Activated naive CD8-positive, alpha-beta T cell treated with anti-CD3 and anti-CD28 coated beads for 36 hours (primary cell): Measurements from ENCODE around the gene OR2A12. TPM values are rescaled to one million over a fixed set of nuclear protein-coding genes. Genes with fewer than 3 reads are reported as not detected.
A peak's percentile ranks its signal among the peaks of the same experiment; 100 is the strongest.
"Not testable (repeated sequence)": the region's sequence is repeated elsewhere in the genome, so short reads cannot be mapped to it uniquely, and the experiment has no call there.

ENCODE experiments used
- DNase-seq: peaks from one replicate; pipeline ENCODE4 v3.0.0; 2021
- H3K27ac Mint-ChIP-seq: one replicate; pipeline ENCODE4 v1.8.0; 2022; ENCODE audit warnings: mild to moderate bottlenecking, moderate library complexity, mixed read lengths
- H3K27me3 Mint-ChIP-seq: one replicate; pipeline ENCODE4 v1.8.0; 2022; ENCODE audit warnings: mild to moderate bottlenecking, mixed read lengths
- H3K36me3 Mint-ChIP-seq: one replicate; pipeline ENCODE4 v1.8.0; 2021; ENCODE audit warnings: mild to moderate bottlenecking, mixed read lengths
- H3K4me1 Mint-ChIP-seq: one replicate; pipeline ENCODE4 v1.8.0; 2021; ENCODE audit warnings: mixed read lengths
- H3K4me3 Mint-ChIP-seq: one replicate; pipeline ENCODE4 v1.8.0; 2022; ENCODE audit warnings: mild to moderate bottlenecking, moderate library complexity, mixed read lengths
- H3K9me3 Mint-ChIP-seq: one replicate; pipeline ENCODE4 v1.8.0; 2022; ENCODE audit warnings: mixed read lengths
- total RNA-seq, 2 experiments: library from RNA; stranded (reverse); gene quantifications; one replicate each; pipeline ENCODE4 v1.2.3, GENCODE V29; 2021

Gene OR2A12
- total RNA-seq, 2 experiments from 2014 or later: not detected

GRCh38 chr7:144098776-144099175 is 12.7 kb downstream of the OR2A12 start:
- DNase-seq: no peak
- peaks cover 4% of the 10 kb centered on the region for H3K27me3 Mint-ChIP-seq
- peaks cover 2% of the 10 kb centered on the region for H3K4me1 Mint-ChIP-seq
- H3K9me3 Mint-ChIP-seq: no peaks in the 10 kb centered on the region
- no peaks in the 10 kb centered on the region for H3K36me3 Mint-ChIP-seq
- H3K4me3 Mint-ChIP-seq: no peak overlapping the region
- H3K27ac Mint-ChIP-seq: no peak overlapping the region

DNA sequence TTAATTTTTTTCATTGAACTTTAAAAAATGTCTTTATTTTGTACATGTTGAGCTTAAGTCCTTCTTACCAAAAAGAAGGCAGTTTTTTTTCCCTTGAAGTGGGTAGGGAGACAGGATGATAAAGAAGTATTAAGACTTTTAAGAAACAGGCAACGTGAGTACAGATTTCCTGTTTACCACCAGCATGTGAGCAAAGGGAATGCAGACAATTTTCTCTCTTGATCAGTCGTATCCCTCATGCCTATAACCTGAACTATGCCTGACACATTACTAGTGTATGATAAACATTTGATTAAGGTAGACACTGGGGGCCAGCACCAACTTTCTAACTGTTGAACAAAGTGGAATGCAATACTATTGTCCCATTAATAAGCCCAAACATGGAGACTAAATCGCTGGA is 14.5 kb downstream of the OR2A12 start:
- no peak overlapping the region for H3K4me3 Mint-ChIP-seq
- no peak overlapping the region for H3K27ac Mint-ChIP-seq
- H3K27me3 Mint-ChIP-seq: peaks cover 4% of the 10 kb centered on the region
- DNase-seq: no peak
- H3K36me3 Mint-ChIP-seq: no peaks in the 10 kb centered on the region
- H3K9me3 Mint-ChIP-seq: no peaks in the 10 kb centered on the region
- peaks cover 2% of the 10 kb centered on the region for H3K4me1 Mint-ChIP-seq

DNA sequence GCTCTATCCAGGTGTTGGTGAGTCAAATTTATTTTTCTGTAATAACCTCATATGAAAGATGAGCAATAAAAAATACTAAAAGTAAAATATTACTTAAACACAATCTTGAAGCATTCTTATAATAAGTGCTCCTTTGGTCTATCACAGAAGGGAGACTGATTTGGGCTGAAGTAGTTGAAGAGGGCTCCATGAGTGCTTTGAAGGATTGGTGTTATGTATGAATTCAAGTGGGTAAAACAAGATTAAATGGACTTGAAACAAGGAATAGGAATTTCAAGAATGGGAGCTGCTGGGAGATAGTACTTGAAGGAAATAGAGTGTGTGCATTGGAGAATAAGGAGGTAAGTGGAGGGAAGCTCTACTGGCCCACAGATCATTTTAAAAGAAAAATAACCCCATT is 16.0 kb downstream of the OR2A12 start:
- DNase-seq: no peak
- Mint-ChIP-seq H3K9me3 (no peaks in the 10 kb centered on the region), H3K27ac (no peak overlapping the region), H3K36me3 (no peaks in the 10 kb centered on the region), H3K27me3 (peaks cover 4% of the 10 kb centered on the region), H3K4me3 (no peak overlapping the region), H3K4me1 (peaks cover 2% of the 10 kb centered on the region)

- Mint-ChIP-seq H3K27ac (no peak overlapping the region), H3K27me3 (peaks cover 4% of the 10 kb centered on the region), H3K36me3 (no peaks in the 10 kb centered on the region), H3K9me3 (no peaks in the 10 kb centered on the region), H3K4me1 (peaks cover 2% of the 10 kb centered on the region), H3K4me3 (no peak overlapping the region)
- DNase-seq: no peak
Measured at GRCh38 chr7:144105211-144105610, 19.1 kb downstream of the OR2A12 start.

GRCh38 chr7:144109283-144109682 is 23.2 kb downstream of the OR2A12 start, which contains the start of gene OR2A2:
Gene OR2A2, plus strand, starts transcription at chr7:144109583. Its CDS starts 0 bp downstream, at chr7:144109583.
- no peaks in the 10 kb centered on the region for H3K36me3 Mint-ChIP-seq
- no peak within 1 kb of the TSS for H3K27ac Mint-ChIP-seq
- H3K4me1 Mint-ChIP-seq: no peaks in the 10 kb centered on the region
- DNase-seq: no peak
- no peak within 1 kb of the TSS for H3K4me3 Mint-ChIP-seq
- peaks cover 10% of the 10 kb centered on the region for H3K27me3 Mint-ChIP-seq
- H3K9me3 Mint-ChIP-seq: no peaks in the 10 kb centered on the region

GRCh38 chr7:144110272-144110671 is 24.2 kb downstream of the OR2A12 start:
- Mint-ChIP-seq H3K27ac (no peak overlapping the region), H3K27me3 (peaks cover 10% of the 10 kb centered on the region), H3K4me3 (no peak overlapping the region), H3K4me1 (no peaks in the 10 kb centered on the region), H3K36me3 (no peaks in the 10 kb centered on the region), H3K9me3 (no peaks in the 10 kb centered on the region)
- DNase-seq: no peak

- Mint-ChIP-seq H3K27ac (no peak overlapping the region), H3K4me3 (no peak overlapping the region), H3K36me3 (no peaks in the 10 kb centered on the region), H3K4me1 (no peaks in the 10 kb centered on the region), H3K9me3 (no peaks in the 10 kb centered on the region), H3K27me3 (peaks cover 10% of the 10 kb centered on the region)
- DNase-seq: no peak
Measured at GRCh38 chr7:144113651-144114050, 27.6 kb downstream of the OR2A12 start.

DNA sequence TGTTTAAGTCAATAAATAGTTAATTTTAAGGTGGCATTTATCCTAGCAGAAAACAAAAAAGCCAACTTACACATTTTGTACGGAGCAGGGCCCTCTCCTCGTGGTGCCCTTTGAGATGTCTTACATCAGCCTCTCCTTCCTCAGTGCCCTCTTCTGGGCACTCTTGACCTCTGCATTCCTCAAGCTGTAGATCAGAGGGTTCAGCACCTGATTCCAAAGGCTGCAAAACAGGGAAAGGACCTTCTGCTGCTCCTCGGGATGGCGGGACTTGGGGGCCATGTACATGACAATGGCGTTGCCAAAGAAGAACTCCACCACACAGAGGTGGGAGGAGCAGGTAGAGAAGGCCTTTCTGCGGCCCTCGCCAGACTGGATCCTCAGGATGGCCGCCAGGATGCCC is 32.3 kb downstream of the OR2A12 start:
- Mint-ChIP-seq H3K9me3 (no peaks in the 10 kb centered on the region), H3K27ac (no peak overlapping the region), H3K4me3 (no peak overlapping the region), H3K4me1 (no peaks in the 10 kb centered on the region), H3K36me3 (no peaks in the 10 kb centered on the region), H3K27me3 (peaks cover 8% of the 10 kb centered on the region)
- no peak for DNase-seq

DNA sequence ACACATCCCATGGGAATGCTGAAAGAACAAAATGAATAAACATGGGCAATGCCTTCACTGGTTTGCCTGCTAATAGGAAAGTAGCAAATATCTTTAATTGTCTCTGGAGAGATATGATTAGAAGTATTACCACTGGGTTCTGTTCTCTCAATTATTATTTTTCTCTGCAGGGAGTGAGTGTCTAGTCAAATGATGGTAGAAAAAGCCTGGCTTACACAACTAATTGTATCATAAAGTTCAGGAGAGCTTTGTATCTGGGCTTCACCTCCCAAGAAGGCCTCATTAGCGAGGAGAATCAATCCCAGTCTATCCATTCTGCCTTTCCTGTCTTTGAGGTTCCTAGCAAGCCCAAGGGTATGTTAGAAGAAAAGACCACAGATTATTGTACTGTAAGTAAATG is 36.8 kb downstream of the OR2A12 start, which contains the start of gene OR2A14:
Gene OR2A14, plus strand, starts transcription at position 301 of the 400 bp plus-strand sequence. CDS start 5,937 bp downstream, outside the sequence.
- Mint-ChIP-seq H3K27ac (no peak within 1 kb of the TSS), H3K9me3 (no peaks in the 10 kb centered on the region), H3K4me1 (peaks cover 8% of the 10 kb centered on the region), H3K27me3 (peaks cover 5% of the 10 kb centered on the region), H3K4me3 (no peak within 1 kb of the TSS), H3K36me3 (no peaks in the 10 kb centered on the region)
- no peak for DNase-seq

GRCh38 chr7:144127714-144128334 is 41.7 kb downstream of the OR2A12 start:
- DNase-seq: peak; percentile 82
- Mint-ChIP-seq H3K27me3 (no peaks in the 10 kb centered on the region), H3K27ac (no peak overlapping the region), H3K36me3 (no peaks in the 10 kb centered on the region), H3K9me3 (no peaks in the 10 kb centered on the region), H3K4me3 (no peak overlapping the region), H3K4me1 (peaks cover 8% of the 10 kb centered on the region)

DNA sequence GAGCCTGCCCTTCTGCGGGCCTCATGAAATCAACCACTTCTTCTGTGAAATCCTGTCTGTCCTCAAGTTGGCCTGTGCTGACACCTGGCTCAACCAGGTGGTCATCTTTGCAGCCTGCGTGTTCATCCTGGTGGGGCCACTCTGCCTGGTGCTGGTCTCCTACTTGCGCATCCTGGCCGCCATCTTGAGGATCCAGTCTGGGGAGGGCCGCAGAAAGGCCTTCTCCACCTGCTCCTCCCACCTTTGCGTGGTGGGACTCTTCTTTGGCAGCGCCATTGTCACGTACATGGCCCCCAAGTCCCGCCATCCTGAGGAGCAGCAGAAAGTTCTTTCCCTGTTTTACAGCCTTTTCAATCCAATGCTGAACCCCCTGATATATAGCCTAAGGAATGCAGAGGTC is 43.5 kb downstream of the OR2A12 start:
- H3K9me3 Mint-ChIP-seq, DNase-seq, H3K27ac Mint-ChIP-seq, H3K36me3 Mint-ChIP-seq, H3K4me3 Mint-ChIP-seq, H3K4me1 Mint-ChIP-seq, H3K27me3 Mint-ChIP-seq: not testable (repeated sequence)

- no peak overlapping the region for H3K4me3 Mint-ChIP-seq
- H3K4me1 Mint-ChIP-seq: peaks cover 8% of the 10 kb centered on the region
- no peak overlapping the region for H3K27ac Mint-ChIP-seq
- no peaks in the 10 kb centered on the region for H3K9me3 Mint-ChIP-seq
- DNase-seq: no peak
- no peaks in the 10 kb centered on the region for H3K27me3 Mint-ChIP-seq
- H3K36me3 Mint-ChIP-seq: no peaks in the 10 kb centered on the region
Measured at GRCh38 chr7:144130730-144131129, 44.7 kb downstream of the OR2A12 start.

- Mint-ChIP-seq H3K27ac (no peak overlapping the region), H3K4me3 (no peak overlapping the region), H3K27me3 (no peaks in the 10 kb centered on the region), H3K4me1 (no peaks in the 10 kb centered on the region), H3K36me3 (no peaks in the 10 kb centered on the region), H3K9me3 (no peaks in the 10 kb centered on the region)
- DNase-seq: no peak
Measured at GRCh38 chr7:144132262-144132661, 46.2 kb downstream of the OR2A12 start.

- DNase-seq: no peak
- H3K27ac Mint-ChIP-seq: no peak overlapping the region
Measured at GRCh38 chr7:144133307-144133706, 47.2 kb downstream of the OR2A12 start.

DNA sequence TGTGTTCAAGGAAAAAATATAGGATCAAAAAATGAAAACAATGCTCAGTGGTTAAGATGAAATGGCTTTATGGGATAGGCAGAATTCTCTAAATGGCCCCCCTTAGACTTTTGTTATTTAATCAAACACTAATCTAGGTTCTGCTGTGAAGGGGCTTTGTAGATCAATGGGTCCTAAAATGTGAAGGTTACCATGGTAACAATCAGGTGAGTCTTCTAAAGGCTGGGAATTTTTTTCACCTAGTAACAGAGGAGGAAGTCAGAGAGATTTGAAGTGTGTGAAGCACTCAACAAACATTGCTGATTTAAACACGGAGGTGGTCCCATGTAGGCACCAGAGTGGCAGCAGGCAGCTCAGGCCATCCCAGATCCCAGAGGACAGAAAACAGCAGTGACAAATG is 48.0 kb downstream of the OR2A12 start:
- peaks cover 4% of the 10 kb centered on the region for H3K27me3 Mint-ChIP-seq
- H3K36me3 Mint-ChIP-seq: no peaks in the 10 kb centered on the region
- DNase-seq: no peak
- no peak overlapping the region for H3K27ac Mint-ChIP-seq
- H3K9me3 Mint-ChIP-seq: no peaks in the 10 kb centered on the region
- H3K4me1 Mint-ChIP-seq: no peaks in the 10 kb centered on the region
- no peak overlapping the region for H3K4me3 Mint-ChIP-seq

More at GRCh38 chr7:144133307-144133706, 47.2 kb downstream of the OR2A12 start:
- Mint-ChIP-seq H3K36me3 (no peaks in the 10 kb centered on the region), H3K27me3 (peaks cover 4% of the 10 kb centered on the region), H3K4me3 (no peak overlapping the region), H3K4me1 (no peaks in the 10 kb centered on the region), H3K9me3 (no peaks in the 10 kb centered on the region)

GRCh38 chr7:144137501-144137900 is 51.4 kb downstream of the OR2A12 start:
- H3K4me1 Mint-ChIP-seq: no peaks in the 10 kb centered on the region
- no peak overlapping the region for H3K27ac Mint-ChIP-seq
- H3K36me3 Mint-ChIP-seq: no peaks in the 10 kb centered on the region

More at GRCh38 chr7:144137501-144137900, 51.4 kb downstream of the OR2A12 start:
- H3K9me3 Mint-ChIP-seq: peaks cover 1% of the 10 kb centered on the region
- no peak for DNase-seq
- no peak overlapping the region for H3K4me3 Mint-ChIP-seq
- peaks cover 4% of the 10 kb centered on the region for H3K27me3 Mint-ChIP-seq
